SK-N-SH (cell line): ENCODE measurements around the gene CCDC149.

Experiments used
- CHD2 ChIP-seq: fragments of 150-350 bp; IDR thresholded peaks from 2 replicates; pipeline ENCODE4 v1.6.1; 2018; ENCODE audit warnings: low read length; ENCODE audit not compliant: partially characterized antibody
- CTCF ChIP-seq: fragments of 200-600 bp; sonication (generic); IDR thresholded peaks from 2 replicates; pipeline ENCODE4 v1.6.1; 2017; ENCODE audit warnings: antibody characterized with exemption, mild to moderate bottlenecking, moderate library complexity
- EP300 ChIP-seq, 2 experiments: IDR thresholded peaks; 2 replicates each; pipeline versions ENCODE4 v1.4.0 to v1.6.1; 2012; ENCODE audit warnings: borderline replicate concordance in 1 of 2, low read depth in 1 of 2, low read length in 1 of 2
- FOSL2 ChIP-seq: IDR thresholded peaks from 2 replicates; pipeline ENCODE4 v1.4.0; 2012; ENCODE audit warnings: low read depth, mild to moderate bottlenecking, moderate library complexity, borderline replicate concordance
- FOXJ3 ChIP-seq: sonication (generic); formaldehyde crosslinking; IDR thresholded peaks from 2 replicates; pipeline ENCODE4 v1.5.1; 2020; ENCODE audit warnings: mild to moderate bottlenecking, missing genetic modification reagents
- RAD21 ChIP-seq: IDR thresholded peaks from 2 replicates; pipeline ENCODE4 v1.6.1; 2012; ENCODE audit warnings: mild to moderate bottlenecking, low read length
- RCOR1 ChIP-seq: fragments of 150-350 bp; IDR thresholded peaks from 2 replicates; pipeline ENCODE4 v1.6.1; 2017; ENCODE audit warnings: antibody characterized with exemption, low read length
- TCF12 ChIP-seq: IDR thresholded peaks from 2 replicates; pipeline ENCODE4 v1.4.0; 2012
- YY1 ChIP-seq: IDR thresholded peaks from 2 replicates; pipeline ENCODE4 v1.4.0; 2012; ENCODE audit warnings: low read depth, mild to moderate bottlenecking

DNA sequence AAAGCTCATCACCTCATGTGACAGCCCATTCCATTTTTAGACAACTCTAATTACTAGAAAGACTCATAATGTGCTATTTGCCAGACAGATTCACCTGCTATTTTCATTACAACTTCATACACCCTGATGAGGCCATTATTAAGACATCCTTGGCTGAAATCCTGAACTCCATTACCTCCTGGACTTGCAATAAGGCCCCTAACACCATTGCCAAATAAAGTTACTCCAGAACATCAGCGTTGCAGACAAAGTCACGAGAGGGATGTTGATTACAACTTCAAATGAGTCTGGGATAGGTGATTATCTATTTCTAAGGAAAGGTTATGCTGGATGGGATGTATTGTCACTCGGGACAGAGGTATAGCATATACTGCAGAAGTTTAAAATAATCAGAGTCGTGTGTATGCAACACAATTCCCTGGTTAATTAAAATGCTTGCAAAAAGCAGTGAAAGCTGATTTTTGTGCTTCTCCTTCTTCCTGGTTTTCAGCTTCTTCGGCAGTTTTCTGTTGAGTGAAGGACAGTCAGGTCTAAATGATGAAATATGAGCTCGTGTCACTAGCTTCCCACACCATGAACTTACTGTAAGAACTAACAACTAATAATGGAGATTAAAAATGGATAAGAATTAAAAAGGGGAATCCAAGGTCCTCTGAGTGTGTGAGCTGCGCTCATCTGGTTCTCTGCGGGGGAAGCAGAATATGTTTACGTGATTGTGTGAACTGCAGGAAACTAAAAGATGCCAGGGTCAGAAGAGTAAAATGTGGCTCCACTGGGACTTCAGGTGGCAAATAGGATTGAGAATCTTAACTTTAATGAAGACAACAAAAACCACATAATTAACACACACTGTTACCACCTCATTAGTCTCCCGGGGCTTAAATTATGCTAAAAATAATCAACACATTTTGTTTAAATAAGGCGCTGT lies 135.0 kb downstream of the CCDC149 start:
- TF ChIP-seq EP300 (IDR thresholded peaks at IDR 0.05; ENCODE audit: borderline replicate concordance in 1 of 2, low read depth in 1 of 2, low read length in 1 of 2): no peak
- no peak for TF ChIP-seq FOSL2
- TF ChIP-seq YY1: no peak
- no peak for TF ChIP-seq CTCF
- TF ChIP-seq RAD21: no peak
- TF ChIP-seq TCF12: no peak
- TF ChIP-seq CHD2: no peak
- no peak for TF ChIP-seq RCOR1
- no peak for TF ChIP-seq FOXJ3 (CRISPR knock-in tag)
